ENCODE results near the gene PTPRK.

Gene PTPRK

DNA sequence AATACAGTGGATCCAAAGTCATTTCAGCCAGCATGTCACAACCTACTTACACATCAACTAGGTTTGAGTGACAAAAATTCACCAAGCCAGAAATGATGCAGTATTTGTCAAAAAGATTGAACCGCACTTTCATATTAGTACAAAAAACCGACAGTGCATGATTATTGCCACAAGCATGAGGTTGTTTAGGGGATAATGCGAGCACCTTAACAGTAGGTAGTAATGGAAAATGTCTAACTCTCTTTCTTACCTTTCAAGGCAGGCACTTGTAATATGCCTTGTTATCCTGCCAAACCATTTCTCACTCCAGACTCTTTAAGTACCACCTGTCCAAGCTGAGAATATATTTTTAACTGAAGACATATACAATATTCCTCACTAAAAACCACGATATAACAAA lies 349.2 kb downstream of the PTPRK start:
- Histone ChIP-seq H3K4me3 (no peak overlapping the region), H3K4me1 (peaks cover 0 to 33% (median 8%) of the 10 kb centered on the region in 4 donors), H3K27me3 (no peaks in the 10 kb centered on the region), H3K9me3 (no peaks in the 10 kb centered on the region), H3K36me3 (no peaks in the 10 kb centered on the region), H3K27ac (no peak overlapping the region)
- intact Hi-C loops (cut with DNase I; ENCODE audit: low total_unique reads), result no loop called here
- no peak for TF ChIP-seq CTCF (IDR thresholded peaks at IDR 0.05)
- DNase-seq, result no peak

DNA sequence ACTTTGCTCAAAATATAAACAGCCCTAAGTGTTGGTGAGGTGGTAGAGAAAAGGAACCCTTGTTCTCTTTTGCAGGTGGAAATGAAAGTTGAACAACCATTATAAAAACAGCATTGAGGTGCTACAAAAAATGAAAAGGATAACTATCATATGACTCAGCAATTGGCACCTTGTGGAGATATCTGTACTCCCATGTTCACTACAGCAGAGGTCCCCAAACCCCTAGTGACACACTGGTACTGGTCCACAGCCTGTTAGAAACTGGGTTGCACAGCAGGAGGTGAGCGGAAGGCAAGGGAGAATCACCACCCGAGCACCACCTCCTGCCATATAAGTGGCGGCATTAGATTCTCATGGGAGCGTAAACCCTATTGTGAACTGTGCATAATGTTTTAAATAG lies 352.2 kb downstream of the PTPRK start:
- Histone ChIP-seq H3K27ac (no peak overlapping the region), H3K4me3 (no peak overlapping the region), H3K36me3 (no peaks in the 10 kb centered on the region), H3K27me3 (no peaks in the 10 kb centered on the region), H3K4me1 (peaks cover 0 to 34% (median 5%) of the 10 kb centered on the region in 4 donors), H3K9me3 (no peaks in the 10 kb centered on the region)
- TF ChIP-seq CTCF (IDR thresholded peaks at IDR 0.05), result no peak
- intact Hi-C loops (cut with DNase I; ENCODE audit: low total_unique reads), result no loop called here
- no peak for DNase-seq

DNA sequence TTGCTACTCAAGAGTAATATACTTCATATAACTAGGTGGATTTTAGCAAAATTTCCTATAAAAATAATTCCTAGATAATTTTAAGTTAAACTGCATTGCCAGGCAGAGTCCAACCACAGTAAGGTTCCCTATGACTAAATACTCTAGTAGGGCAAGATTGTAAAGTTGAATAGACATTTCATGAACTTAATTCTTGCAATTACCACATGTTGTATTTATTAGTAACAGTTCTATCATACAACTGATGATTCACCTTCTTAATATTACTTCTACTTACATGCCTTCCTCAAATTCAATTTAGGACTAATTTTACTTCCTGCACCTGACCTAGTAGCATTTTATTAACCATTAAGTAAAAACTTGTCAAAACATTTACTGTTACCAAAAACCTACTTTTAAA lies 352.8 kb downstream of the PTPRK start:
- H3K36me3 ChIP-seq, result no peaks in the 10 kb centered on the region
- intact Hi-C loops (cut with DNase I; ENCODE audit: low total_unique reads), result no loop called here
- peaks cover 0 to 27% (median 5%) of the 10 kb centered on the region in 4 donors for H3K4me1 ChIP-seq
- TF ChIP-seq CTCF (IDR thresholded peaks at IDR 0.05), result no peak
- H3K27ac ChIP-seq, result no peak overlapping the region
- H3K27me3 ChIP-seq, result no peaks in the 10 kb centered on the region
- no peak for DNase-seq
- no peaks in the 10 kb centered on the region for H3K9me3 ChIP-seq
- no peak overlapping the region for H3K4me3 ChIP-seq

DNA sequence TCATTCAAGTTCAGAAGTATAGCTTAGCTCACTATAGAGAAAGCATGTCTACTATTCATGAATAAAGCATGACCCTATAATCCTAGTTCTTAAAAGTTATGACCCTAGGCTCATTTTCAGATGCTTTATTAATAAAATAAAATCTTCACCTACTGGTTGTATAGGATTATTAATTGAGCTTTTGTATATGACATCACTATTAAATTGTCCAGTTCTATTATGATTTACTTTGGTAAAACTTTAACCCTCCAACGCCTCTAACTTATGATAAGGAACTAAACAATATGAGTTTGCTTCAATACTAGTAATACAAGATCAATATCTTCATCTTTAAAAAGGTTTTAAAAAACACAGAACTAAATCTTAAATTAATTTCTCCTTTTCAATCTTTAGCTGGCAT lies 356.1 kb downstream of the PTPRK start:
- H3K27ac ChIP-seq, result no peak overlapping the region
- no peak for TF ChIP-seq CTCF (IDR thresholded peaks at IDR 0.05)
- intact Hi-C loops (cut with DNase I; ENCODE audit: low total_unique reads), result no loop called here
- H3K4me3 ChIP-seq, result no peak overlapping the region
- H3K27me3 ChIP-seq, result no peaks in the 10 kb centered on the region
- no peaks in the 10 kb centered on the region for H3K9me3 ChIP-seq
- peaks cover 0 to 18% (median 0%) of the 10 kb centered on the region in 4 donors for H3K4me1 ChIP-seq
- no peak for DNase-seq
- H3K36me3 ChIP-seq, result no peaks in the 10 kb centered on the region

- no peaks in the 10 kb centered on the region for H3K27me3 ChIP-seq
- no peak for DNase-seq
- no peak overlapping the region for H3K4me3 ChIP-seq
- H3K27ac ChIP-seq, result no peak overlapping the region
- TF ChIP-seq CTCF (IDR thresholded peaks at IDR 0.05), result no peak
- intact Hi-C loops (cut with DNase I; ENCODE audit: low total_unique reads), result no loop called here
- no peaks in the 10 kb centered on the region for H3K36me3 ChIP-seq
- H3K4me1 ChIP-seq, result peaks cover 0 to 11% (median 0%) of the 10 kb centered on the region in 4 donors
- no peaks in the 10 kb centered on the region for H3K9me3 ChIP-seq
Measured at GRCh38 chr6:128162423-128162822, 358.0 kb downstream of the PTPRK start.

- no peak overlapping the region for H3K27ac ChIP-seq
- intact Hi-C loops (cut with DNase I; ENCODE audit: low total_unique reads), result no loop called here
Measured at GRCh38 chr6:128161839-128162238, 358.6 kb downstream of the PTPRK start.

More at GRCh38 chr6:128161839-128162238, 358.6 kb downstream of the PTPRK start:
- no peak for DNase-seq
- Histone ChIP-seq H3K36me3 (no peaks in the 10 kb centered on the region), H3K9me3 (no peaks in the 10 kb centered on the region), H3K4me3 (no peak overlapping the region), H3K27me3 (no peaks in the 10 kb centered on the region), H3K4me1 (peaks cover 0 to 10% (median 0%) of the 10 kb centered on the region in 4 donors)
- TF ChIP-seq CTCF (IDR thresholded peaks at IDR 0.05), result no peak

All from tibial artery (tissue), 4 donors.